CD4-positive, alpha-beta T cell treated with Interleukin-10 for 1 hour (primary cell): ENCODE data around the gene SYT2.
A peak's percentile ranks its signal among the peaks of the same experiment; 100 is the strongest.
"Not testable (repeated sequence)": the region's sequence is repeated elsewhere in the genome, so short reads cannot be mapped to it uniquely, and the experiment has no call there.

ENCODE experiments used
- DNase-seq: peaks from one replicate; pipeline ENCODE4 v3.0.0-alpha.2; 2020

Gene SYT2

DNA sequence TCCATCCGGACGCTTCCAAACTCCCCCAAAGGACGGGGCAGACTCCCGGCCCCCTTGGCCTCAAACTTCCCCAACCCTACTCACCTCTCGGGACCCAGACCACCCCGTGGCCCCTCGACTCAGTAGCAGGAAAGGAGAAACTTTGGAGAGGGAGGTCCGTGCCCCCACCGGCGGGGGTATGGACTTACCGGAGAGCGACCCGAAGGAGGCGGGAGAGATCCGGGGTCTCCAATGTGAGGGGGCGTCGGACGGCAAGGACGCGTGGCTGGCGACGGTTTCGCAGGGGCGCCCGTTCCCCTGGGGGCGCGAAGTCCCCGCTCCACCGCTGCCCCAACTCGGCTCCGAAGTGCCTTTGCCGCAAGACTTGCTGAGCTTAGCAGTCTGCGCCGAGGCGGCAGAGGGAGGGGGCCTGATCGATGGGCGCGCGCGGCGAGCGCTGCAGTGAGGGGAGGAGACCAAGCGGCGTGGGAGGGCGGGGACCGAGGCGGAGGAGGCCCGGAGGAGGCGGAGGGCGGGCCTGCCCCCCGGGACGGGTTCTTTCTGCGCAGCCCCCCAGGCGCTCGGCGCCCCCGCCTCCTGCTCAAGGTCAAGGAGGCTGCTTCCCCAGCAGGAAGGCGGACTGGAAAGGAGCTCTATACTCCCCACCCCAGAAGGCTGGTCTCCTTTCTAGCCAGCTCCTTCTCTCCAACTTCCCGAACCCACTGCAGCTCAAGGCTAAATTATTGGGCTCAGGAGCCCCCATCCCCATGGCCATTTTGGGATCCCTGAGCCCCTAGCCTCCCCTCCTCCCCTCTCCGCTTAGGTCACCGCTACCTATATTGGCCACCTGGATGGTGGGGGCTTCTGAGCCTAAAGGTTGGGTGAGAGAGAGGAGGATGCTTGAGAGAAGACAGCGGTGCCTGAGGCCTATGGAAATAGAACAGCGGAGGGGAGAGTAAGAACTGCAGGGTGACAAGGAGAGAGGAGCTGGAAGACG is at the start of gene SYT2:
Gene SYT2, minus strand, starts transcription at position 385 of the 976 bp plus-strand sequence. CDS start 104,682 bp downstream, outside the sequence.
- no peak for DNase-seq

DNA sequence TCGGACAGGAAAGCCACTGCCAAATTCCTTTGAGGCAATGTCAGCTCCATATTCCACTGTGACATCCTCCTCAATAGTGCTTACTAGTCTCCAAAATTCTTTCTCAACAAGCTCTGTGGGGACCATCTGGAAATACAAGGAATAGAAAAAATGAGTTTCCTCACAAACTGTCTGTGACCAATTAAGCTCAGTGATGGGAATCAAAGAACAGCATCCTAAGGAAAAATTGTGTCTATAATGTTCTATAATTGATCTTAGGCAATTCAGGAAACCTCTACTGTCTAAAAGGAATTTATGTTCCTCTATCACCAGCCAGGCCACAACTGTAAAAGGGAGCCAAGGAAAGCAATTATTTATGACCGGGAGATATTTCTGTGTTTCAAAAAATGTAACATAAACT is 46.1 kb upstream of the SYT2 start:
- DNase-seq = no peak

DNA sequence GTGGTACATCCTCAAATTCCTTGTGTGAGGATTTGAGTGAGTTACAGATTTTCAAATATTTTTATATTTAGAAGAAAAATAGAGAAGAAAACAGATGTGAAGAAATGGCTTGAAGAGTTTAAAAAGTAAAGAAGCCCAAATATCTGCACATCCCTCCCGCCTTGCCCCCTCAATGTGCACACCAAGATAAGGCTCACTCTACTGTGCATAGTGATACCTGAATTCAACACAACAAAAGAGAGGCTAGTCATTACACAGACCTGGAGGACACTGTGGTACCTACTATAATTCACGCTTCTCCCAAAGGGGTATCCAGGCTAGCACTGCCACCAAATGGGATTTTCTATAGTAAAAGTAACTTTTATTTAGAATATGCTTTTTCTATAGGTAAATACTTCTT is 44.0 kb upstream of the SYT2 start:
- DNase-seq = no peak

DNA sequence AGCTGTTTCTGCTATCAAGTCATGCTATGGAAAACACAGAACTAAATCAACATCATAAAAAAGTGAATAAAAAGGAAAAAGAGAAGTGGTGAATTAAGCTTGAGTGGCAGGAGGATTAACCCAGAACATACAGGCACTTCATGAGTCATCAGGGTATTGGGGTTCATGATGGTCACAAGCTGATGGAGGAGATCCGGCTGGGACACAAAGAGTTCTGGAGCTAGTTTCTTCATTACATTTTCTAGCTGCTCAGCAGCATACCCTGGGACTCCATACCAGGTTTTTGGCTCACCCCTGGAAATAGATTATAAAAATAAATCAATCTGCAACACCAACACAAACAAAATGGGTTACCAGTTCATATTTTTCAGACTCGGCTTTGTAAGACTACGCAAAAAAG is 42.5 kb upstream of the SYT2 start:
- no peak for DNase-seq

DNA sequence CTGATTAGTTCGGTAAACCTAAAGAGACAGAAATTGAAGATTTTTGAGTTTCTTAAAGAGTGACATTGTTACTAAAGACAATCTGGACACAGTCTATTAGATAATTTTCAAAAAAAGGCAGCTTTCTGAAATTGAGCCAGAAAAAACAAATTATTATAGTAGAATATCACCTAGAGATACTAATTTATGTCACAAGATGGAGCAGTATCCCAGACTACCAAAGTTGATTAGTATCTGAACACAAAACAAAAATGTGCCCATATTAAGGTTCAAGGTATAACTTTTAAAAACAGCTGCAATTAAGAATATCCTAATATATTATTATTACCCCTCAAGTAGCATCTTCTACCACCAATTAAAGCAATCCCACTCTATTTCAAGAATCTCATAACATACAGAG is 40.5 kb upstream of the SYT2 start:
- peak; percentile 8 for DNase-seq

DNA sequence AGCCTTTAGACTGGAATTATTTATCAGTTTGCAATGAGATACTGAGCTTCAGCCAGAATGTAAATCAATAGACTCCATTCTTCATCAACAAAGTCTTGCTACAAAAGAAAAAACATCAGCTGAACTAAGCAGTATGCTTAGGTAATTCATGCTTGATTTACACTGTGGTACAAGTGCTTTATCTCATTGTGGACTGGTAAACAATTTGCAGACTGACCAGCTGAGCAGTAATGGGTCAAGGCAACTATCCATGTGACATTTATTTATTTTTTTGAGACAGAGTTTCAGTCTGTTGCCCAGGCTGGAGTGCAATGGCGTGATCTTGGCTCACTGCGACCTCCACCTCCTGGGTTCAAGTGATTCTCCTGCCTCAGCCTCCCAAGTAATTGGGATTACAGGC is 39.8 kb upstream of the SYT2 start:
- DNase-seq = no peak

DNA sequence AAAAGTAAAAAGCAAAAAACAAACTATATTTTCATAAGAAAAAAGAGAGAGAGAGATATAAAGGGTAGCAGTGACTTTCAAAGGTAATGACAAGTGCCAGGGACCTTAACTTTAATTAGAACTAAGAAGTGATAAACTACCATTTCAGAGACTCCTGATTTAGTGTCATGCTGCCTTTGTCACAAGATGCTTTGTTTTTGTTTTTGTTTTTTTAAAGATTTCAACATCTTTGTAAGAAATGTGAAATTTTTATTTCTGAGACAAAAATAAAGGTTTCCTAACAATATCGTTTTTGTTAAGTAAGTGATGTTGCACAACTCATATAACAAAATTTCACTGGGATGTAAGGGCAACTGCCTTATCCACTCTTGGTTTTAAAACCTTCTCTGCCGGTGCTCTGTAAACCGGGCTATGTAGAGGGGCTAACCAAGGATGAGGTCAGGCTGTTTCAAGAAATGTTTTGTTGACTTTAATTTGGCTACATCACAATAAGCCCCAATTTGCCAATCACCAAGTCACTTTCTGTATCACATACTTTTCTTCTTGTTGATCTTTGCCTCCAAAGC is 35.2 kb upstream of the SYT2 start:
- no peak for DNase-seq

DNA sequence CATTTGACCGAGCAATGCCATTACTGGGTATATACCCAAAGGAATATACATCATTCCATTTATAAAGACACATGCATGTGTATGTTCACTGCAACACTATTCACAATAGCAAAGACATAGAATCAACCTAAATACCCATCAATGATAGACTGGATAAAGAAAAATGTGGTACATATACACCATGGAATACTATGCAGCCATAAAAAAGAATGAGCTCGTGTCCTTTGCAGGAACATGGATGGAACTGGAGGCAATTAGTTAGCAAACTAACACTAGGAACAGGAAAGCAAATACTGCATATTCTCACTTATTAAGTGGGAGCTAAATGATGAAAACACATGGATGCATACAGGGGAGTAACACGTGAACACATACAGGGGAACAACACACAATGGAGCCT is 34.5 kb upstream of the SYT2 start:
- not testable (repeated sequence) for DNase-seq

DNA sequence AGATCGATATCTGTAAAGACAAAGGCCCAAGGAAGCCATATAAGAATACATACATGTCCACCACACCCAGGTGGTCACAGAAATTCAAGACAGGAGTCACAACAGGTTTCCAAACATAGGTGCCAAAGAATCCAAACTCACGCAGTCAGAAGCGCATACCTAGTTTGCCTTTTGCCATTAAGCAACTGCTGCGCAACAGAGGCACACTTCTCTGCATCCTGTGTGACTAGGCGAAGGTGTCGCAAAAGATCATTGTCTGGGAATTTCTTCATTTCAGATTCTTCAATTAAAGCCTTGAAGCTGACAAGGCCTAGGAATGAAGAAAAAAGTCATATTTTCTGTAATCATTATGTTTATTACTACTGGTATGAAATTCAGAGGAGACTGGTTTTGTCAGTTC is 32.2 kb upstream of the SYT2 start:
- DNase-seq = no peak

DNA sequence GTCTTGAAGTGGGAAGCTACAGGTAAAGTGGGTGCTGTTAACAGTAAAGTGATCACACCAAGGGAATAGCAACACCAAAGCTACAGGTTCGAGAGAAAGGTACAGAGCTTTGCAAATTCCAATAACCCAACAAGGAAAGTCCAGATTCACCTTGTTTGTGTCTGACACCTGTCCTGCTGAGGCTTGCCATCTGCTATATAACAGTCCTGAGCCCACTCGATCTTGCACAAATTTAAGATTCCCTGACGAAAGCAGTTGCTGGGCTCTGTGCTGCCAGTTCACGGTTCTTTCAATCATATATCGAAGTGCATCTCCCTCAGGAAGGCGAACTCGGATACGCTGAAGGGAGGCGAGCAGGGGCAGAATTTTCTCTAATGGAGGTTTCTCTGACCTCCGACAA is 23.0 kb upstream of the SYT2 start:
- no peak for DNase-seq

DNA sequence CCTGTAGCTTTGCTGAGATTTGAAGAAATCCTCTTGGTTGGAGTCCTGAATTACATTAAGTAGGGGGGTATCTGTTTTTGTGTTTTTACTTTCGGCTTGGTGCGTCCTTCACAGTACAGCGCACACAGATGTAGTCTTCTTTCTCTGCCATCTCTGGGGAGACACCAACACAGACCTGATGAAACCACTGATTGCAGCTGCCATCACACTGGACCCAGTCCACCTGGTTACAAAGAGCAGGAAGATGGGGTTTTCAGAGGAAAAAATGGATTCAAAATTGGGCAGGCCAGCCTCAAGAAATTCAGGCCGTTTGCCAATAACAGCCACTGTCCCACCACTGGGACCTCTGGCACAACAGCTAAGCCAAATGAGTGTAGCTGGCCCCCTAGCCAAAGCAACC is 18.7 kb upstream of the SYT2 start:
- no peak for DNase-seq

DNA sequence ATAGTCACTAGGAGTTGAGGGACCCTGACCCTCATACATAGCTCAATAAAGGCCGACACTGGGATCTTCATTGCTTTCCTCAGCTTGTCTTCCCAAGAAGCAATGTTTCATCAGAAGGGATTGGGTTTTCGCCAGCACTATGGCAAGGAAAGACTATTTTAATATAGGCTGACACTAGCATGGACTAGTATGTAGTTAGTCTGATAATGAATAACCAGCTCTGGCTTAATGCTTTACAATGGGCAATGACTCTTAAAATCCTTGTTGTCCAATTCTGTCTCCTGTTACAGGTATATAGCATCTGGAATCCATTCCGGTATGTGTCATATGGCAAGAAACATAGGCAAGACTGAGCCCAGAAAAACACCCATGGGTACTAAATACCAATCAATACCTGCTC is 15.3 kb upstream of the SYT2 start:
- DNase-seq = no peak

DNA sequence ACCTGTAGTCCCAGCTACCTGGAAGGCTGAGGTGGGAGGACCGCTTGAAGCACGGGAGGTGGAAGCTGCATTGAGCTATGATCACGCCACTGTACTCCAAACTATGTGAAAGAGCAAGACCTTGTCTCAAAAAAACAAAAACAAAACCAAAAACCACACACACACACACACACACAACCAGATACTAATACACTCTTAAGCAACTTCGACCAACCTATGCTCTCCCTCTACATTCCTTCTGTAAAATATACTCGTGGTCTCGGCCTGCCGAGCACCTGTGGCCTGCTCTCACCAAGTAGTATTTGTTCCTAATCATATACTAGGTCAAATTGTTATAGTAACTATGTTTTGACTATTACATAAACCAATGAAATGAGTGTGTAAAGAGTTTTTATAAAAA is 13.5 kb upstream of the SYT2 start:
- DNase-seq = no peak

DNA sequence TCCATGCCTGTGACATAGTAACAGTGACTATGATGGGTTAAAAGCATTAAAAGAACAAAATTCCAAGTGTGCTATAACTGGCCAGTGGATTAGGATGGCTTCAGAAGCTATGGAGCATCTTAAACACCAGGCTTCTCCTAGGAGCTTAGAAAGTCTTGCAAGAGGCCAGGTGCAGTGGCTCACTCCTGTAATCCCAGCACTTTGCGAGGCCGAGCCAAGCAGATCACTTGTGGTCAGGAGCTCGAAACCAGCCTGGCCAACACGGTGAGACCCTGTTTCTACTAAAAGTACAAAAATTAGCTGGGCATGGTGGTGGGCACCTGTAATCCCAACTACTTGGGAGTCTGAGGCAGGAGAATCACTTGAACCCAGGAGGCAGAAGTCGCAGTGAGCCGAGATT is 12.8 kb upstream of the SYT2 start:
- DNase-seq = not testable (repeated sequence)

DNA sequence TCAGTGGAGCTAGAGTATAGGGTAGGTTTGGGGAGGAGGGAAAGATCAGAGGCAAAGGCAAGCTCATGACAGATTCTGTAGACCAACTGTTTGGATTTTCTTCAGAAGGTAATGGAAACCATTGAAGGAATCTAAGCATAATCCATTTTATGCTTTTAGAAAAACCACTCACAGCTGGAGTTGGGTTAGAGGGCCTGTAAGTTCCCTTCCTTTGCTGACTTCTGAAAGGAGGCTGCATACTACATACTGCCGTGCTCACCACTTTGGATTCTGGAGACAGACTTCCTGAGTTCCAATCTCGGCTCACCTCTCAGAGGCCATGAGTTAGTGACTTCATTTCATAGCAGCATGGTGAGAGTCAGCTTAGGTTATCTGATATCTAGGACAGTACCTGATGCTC is 6.4 kb upstream of the SYT2 start:
- no peak for DNase-seq

DNA sequence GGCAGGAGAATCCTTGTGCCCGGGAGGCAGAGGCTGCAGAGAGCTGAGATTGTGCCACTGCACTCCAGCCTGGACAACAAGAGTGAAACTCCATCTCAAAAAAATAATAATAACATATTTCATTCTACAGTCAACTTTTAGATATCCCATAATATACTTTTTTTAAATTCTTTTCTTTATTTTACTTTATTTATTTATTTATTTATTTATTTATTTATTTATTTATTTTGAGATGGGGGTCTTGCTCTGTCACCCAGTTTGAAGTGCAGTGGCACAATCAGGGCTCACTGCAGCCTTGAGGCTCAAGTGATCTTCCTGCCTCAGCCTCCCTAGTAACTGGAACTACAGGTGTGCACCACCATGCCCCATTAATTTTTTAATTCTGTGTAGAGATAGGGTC is 3.9 kb upstream of the SYT2 start:
- DNase-seq = not testable (repeated sequence)

DNA sequence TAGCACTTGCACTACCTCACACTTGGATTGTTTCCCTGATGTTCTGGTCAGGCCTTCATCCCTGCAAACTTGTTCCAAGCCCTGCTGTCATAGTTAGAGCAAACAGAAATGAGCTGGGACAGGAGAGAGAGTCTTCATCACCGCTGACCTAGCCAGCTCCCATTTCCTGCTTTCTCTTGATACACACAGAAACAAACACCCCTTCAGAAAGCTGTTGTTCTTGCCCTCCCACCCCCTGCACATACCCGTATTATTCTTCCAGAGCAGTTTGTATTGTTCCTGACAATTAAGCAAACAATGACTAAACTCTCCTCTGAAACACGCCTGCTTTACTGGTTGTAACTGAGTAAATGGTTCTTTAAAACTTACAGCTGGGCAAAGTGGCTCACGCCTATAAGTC is 2.9 kb upstream of the SYT2 start:
- no peak for DNase-seq

DNA sequence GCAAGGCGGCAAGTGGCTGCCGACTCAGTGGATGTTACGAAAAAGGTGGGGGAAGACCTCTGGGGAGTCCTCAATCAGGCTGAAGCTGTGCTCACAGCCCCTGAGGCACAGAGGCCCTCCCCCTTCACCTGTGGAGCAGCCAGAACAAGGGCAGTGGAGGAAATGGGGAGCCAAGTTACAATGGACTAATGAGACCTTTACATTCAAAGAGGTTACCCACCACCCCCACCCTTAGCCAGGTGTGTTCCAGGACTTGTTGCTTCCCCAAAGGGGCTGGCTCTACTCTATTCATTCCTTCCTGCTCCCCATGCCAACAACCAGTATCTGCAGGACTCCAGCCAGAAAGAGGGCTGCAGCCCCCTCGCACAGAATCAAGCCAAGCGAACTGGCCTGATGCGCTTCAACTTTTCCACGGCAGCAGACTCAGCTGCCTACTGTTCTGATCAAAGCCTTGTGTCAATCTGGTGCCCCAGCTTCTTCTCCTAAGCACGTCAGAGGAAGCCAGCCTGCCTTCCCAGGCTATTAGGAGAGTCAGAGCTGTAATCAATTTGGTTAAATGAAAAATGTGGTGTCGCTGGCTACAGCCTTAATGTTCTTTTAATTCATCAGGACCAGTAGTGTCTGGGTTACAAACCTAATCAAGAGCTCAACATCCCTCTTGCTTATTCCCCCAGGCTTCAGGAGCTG is 1.8 kb upstream of the SYT2 start:
- no peak for DNase-seq

DNA sequence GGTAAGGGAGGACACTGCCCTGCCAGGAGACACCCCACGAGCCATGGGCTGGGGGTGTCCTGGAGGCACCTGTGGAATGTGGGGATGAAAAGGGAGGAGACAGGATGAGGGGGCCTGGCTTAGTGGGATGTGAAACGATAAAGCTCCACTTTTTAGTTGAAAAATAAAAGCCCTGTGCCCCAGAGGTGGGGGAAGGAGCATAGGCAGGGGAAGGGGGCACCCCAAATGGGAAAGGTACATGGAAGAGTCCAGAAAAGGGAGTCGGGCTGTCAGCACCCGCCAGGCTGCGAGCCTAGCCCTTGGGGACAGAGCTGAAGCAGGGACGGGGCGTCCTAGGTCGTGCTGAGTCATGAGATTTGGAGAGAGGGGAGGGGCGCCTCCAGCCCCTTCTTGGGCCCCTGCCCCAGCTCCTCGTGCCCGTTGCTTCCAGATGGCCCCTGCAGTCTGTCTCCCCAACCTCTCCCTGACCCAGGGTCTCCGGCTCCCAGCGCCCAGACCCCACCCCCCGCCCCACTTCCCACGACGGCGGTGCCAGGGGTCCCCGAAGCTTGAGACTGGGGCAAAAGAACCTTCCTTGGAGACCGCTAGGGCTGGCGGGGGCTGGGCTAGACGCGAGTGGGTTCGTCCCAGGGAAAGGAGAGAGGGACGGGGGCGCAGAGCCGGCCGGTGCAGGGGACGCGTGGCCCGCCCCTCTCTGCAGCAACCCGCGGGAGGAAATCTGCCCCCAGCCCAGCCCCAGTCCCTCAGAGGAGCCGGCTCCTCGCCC is 795 bp downstream of the SYT2 start:
- no peak for DNase-seq

DNA sequence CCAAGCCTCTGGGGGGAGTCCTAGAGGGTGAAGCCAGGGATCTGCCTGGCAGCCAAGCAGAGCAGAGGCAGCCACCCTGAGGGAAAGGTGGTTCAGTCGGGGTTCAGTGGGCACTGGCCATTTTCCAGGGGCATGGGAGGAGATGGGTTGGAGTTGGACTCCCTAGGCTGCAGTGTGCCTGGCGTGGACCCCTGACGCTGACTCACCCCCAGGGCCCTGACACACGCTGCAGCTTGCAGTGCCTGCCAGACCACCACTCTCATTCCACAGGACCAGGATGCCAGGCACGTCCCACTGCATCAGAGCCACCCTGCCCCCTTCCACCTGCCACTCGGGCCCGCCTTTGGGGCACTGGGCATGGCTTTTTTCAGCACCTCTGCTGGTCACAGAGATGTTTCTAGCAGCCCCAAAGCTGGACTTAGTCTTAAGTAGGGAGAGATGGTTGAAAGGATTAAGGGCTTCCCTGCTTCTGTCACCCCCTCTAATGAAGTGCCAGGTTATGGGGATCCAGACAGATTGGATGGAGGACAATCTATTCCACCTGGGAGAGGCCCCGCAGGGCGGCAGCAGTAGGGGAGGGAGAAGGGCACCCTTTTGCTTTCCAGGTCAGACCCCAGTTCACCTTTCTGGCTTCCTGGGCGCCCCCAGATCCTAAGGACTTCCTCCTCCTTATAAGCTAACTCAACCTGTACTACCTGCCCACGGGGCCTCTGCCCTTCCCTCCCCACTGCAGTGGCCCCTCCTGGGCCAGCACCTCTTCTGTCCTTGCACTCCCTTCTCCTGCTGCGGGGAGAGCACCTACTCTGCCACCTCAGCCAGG is 1.6 kb downstream of the SYT2 start:
- DNase-seq = no peak

DNA sequence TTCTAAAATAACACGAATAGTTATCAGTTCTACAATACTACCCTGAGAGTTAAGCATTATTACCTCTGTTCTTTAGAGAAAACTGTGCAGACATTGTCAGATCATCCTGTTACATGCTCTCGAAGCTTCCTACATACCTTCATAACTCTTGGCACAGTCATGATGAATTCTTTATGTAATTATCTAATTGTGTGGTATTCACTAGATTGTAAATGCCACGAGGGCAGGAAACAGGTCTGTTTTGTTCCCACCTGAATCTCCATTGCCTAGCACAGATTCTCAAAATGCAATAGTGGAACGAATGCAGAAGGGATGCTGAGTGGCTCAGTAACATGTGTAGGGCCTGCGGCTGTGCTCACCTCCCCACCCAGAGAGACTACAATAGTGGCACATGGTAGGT is 3.4 kb downstream of the SYT2 start:
- no peak for DNase-seq

DNA sequence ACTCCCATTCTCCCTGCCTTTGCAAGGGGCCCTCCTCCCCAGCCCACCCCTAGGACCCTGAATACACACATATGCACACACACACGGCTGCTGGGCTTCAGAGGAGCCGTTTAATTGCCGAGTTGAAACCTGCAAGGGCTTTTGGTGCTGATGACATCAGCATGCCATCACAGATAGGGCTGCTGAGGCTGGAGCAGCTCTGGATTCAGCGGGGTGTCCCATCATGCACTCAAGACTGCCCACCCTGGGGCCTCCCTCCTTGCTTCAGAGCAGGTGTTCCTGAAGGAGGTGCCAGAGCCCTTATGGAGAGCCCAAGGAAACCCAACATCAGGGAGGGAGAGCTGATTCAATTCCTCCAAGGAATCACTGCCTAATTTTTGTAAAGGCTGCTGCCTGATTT is 5.7 kb downstream of the SYT2 start:
- no peak for DNase-seq
